ENCODE measurements around the gene MDGA2. TPM values are rescaled to one million over a fixed set of nuclear protein-coding genes. Genes with fewer than 3 reads are reported as not detected.

Gene MDGA2
- total and polyA plus RNA-seq, 2 of the 8 experiments (the other 6 are each of a cell fraction or from before 2014, with no cell fraction given) = 0.11 to 0.69 TPM

- WGBS, 2 experiments (ENCODE audit: extremely low coverage in 1 of 2, insufficient coverage in 1 of 2, insufficient read length in 1 of 2, insufficient replicate concordance in 2 of 2, low coverage in 1 of 2, low lambda C conversion rate in 2 of 2, missing lambda C conversion rate in 1 of 2) = 94% methylated on average over 3 of the region's 3 CpGs; no CpG with 5 or more reads in 1 of the 2 experiments
- POLR2A ChIA-PET (ENCODE audit: partially characterized antibody) = no interaction called here
- H4K8ac ChIP-seq (ENCODE audit: extremely low read depth, insufficient read depth, low read length) = no peak overlapping the region
- H3K36me3 ChIP-seq (ENCODE audit: control insufficient read depth in 2 of 4, insufficient read depth in 4 of 4, low read length in 3 of 4) = no peaks in the 10 kb centered on the region
- H3K9ac ChIP-seq (replicated peaks in 1 of 4; ENCODE audit: extremely low read depth in 1 of 4, low read depth in 3 of 4, low read length in 3 of 4) = no peak overlapping the region
- no peak for DNase-seq (ENCODE audit: low read depth in 1 of 2, low spot score in 2 of 2)
- no peak overlapping the region for H3K4me3 ChIP-seq (ENCODE audit: extremely low read depth in 1 of 4, insufficient read depth in 2 of 4, low read depth in 3 of 4, low read length in 4 of 4)
- TF ChIP-seq HDAC6 (IDR thresholded peaks at IDR 0.05; ENCODE audit: low read depth, low read length) = no peak
- TF ChIP-seq TAF7 (optimal IDR thresholded peaks at IDR 0.05; ENCODE audit: borderline replicate concordance, low read depth, low read length) = no peak
- no peak for TF ChIP-seq SUZ12 (IDR thresholded peaks at IDR 0.05; ENCODE audit: low read length)
- no peak for TF ChIP-seq JUND (IDR thresholded peaks at IDR 0.05; ENCODE audit: low read length)
- TF ChIP-seq CEBPB (IDR thresholded peaks at IDR 0.05; ENCODE audit: low read depth, low read length) = no peak
- TF ChIP-seq RAD21 (IDR thresholded peaks at IDR 0.05 in 1 of 2, conservative IDR thresholded peaks at IDR 0.05 in 1 of 2; ENCODE audit: low read depth in 2 of 2, low read length in 2 of 2) = no peak
- no peak for TF ChIP-seq BACH1 (IDR thresholded peaks at IDR 0.05; ENCODE audit: low read length)
- no peak for TF ChIP-seq JUN (IDR thresholded peaks at IDR 0.05; ENCODE audit: low read depth, low read length)
- TF ChIP-seq TCF12 (IDR thresholded peaks at IDR 0.05; ENCODE audit: low read depth, low read length) = no peak
- no peak for TF ChIP-seq POU5F1 (IDR thresholded peaks at IDR 0.05; ENCODE audit: low read depth, low read length)
- TF ChIP-seq PHF8 (conservative IDR thresholded peaks at IDR 0.05; ENCODE audit: low read depth, low read length) = no peak
- TF ChIP-seq, protein P1, sequence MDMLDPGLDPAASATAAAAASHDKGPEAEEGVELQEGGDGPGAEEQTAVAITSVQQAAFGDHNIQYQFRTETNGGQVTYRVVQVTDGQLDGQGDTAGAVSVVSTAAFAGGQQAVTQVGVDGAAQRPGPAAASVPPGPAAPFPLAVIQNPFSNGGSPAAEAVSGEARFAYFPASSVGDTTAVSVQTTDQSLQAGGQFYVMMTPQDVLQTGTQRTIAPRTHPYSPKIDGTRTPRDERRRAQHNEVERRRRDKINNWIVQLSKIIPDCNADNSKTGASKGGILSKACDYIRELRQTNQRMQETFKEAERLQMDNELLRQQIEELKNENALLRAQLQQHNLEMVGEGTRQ (IDR thresholded peaks at IDR 0.05; ENCODE audit: low read length) = no peak
- TF ChIP-seq BRCA1 (IDR thresholded peaks at IDR 0.05; ENCODE audit: low read depth, low read length) = no peak
- TF ChIP-seq RNF2 (IDR thresholded peaks at IDR 0.05; ENCODE audit: borderline replicate concordance, low read depth, low read length, missing control alignments, poor library complexity, severe bottlenecking) = no peak
- no peak overlapping the region for H2BK5ac ChIP-seq (ENCODE audit: low read depth, low read length)
- no peaks in the 10 kb centered on the region for H3K4me1 ChIP-seq (replicated peaks in 1 of 4; ENCODE audit: control insufficient read depth in 3 of 4, insufficient read depth in 4 of 4, low read length in 3 of 4)
- no peak overlapping the region for H2BK120ac ChIP-seq (replicated peaks; ENCODE audit: low read depth, low read length)
- no peak overlapping the region for H2AFZ ChIP-seq (ENCODE audit: low read length)
- no peak overlapping the region for H3K23ac ChIP-seq (ENCODE audit: insufficient read length)
- no peaks in the 10 kb centered on the region for H3K9me3 ChIP-seq (ENCODE audit: insufficient read depth in 2 of 2, low read depth in 1 of 2, low read length in 1 of 2)
- H4K5ac ChIP-seq (ENCODE audit: insufficient read length, low read depth, low read length) = no peak overlapping the region
- H3K27me3 ChIP-seq (replicated peaks in 1 of 4; ENCODE audit: control insufficient read depth in 3 of 4, extremely low read depth in 1 of 4, insufficient read depth in 3 of 4, low read length in 3 of 4) = no peaks in the 10 kb centered on the region
- H3K56ac ChIP-seq (replicated peaks; ENCODE audit: insufficient read length, low read depth, low read length) = no peak overlapping the region
- no peak overlapping the region for H2AK5ac ChIP-seq (ENCODE audit: low read depth, low read length)
- no peaks in the 10 kb centered on the region for H3K79me1 ChIP-seq (ENCODE audit: low read depth, low read length)
- no peak overlapping the region for H3K14ac ChIP-seq (ENCODE audit: insufficient read length)
- H2BK15ac ChIP-seq (ENCODE audit: low read length) = no peak overlapping the region
- no peaks in the 10 kb centered on the region for H4K20me1 ChIP-seq (replicated peaks in 1 of 2; ENCODE audit: control insufficient read depth in 1 of 2, insufficient read depth in 2 of 2, low read length in 2 of 2)
- no peaks in the 10 kb centered on the region for H3K79me2 ChIP-seq (ENCODE audit: control insufficient read depth in 1 of 2, insufficient read depth in 2 of 2, low read length in 2 of 2)
- H2BK20ac ChIP-seq (ENCODE audit: low read length) = no peak overlapping the region
- H2BK12ac ChIP-seq (ENCODE audit: low read depth, low read length) = no peak overlapping the region
- no peak overlapping the region for H3K18ac ChIP-seq (ENCODE audit: extremely low read depth, low read length)
- no peak for FAIRE-seq
- no peak overlapping the region for H3K4me2 ChIP-seq (ENCODE audit: insufficient read depth in 1 of 2, low read depth in 2 of 2, low read length in 2 of 2)
- no peak overlapping the region for H3K27ac ChIP-seq (ENCODE audit: low read depth, low read length)
- no peak overlapping the region for H4K91ac ChIP-seq (replicated peaks; ENCODE audit: insufficient read length, low read length)
- no peaks in the 10 kb centered on the region for H3K23me2 ChIP-seq (ENCODE audit: low read depth, low read length)
- no peak overlapping the region for H3K4ac ChIP-seq (replicated peaks; ENCODE audit: insufficient read length, low read depth, low read length)
- CTCF ChIA-PET (ENCODE audit: partially characterized antibody) = interaction anchor here (0.6 kb wide), 1 partner anchor 239 kb away, joined by 3 read pairs; no protein-coding TSS in a partner anchor
These were observed 615.4 kb downstream of the MDGA2 start for GRCh38 chr14:47060050-47060449.

Measured in H1 (cell line).